HG03064 (cell line): ENCODE measurements around the gene UNC79.

Source experiments
- ATAC-seq: cut with Tn5 transposase; IDR thresholded peaks from one replicate; pipeline ENCODE4 v1.9.1; 2021; ENCODE audit warnings: low read depth; ENCODE audit not compliant: unreplicated experiment

The UNC79 gene

GRCh38 chr14:93544212-93544611 is 113.5 kb downstream of the UNC79 start:
- ATAC-seq: no peak

GRCh38 chr14:93546642-93547041 is 115.9 kb downstream of the UNC79 start:
- ATAC-seq: no peak

DNA sequence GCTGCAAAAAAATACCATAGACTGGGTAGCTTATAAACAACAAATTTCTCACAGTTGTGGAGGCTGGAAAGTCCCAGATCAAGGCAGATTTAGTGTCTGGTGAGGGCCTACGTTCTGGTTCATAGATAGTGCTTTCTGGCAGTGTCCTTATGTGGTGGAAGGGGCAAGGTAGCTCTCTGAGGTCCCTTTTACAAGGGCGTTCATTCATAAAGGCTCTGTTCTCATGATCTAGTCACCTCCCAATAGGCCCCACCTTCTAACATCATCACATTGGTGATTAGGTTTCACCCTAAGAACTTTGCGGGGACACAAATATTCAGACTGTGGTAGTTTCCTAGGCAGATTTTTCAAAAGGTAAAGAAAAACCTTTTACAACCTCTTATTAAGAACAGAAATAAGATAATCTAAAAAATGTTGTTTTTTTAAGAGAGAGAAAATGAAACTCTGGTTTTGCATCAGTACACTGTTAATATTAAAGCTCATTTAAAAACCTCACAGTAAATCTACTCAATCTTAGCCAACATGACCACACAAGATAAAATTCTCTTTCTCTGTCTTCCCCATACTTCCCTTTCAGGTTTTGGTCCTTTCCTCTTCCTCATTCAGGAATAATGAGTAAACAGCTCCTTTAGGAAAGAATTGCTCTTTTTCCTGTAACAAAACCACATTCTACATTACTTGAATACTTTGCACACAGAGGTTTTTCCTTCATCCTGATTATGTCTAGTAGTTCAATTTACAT is 117.5 kb downstream of the UNC79 start:
- ATAC-seq: peak; percentile 86

- no peak for ATAC-seq
Measured at GRCh38 chr14:93549595-93549994, 118.9 kb downstream of the UNC79 start.

GRCh38 chr14:93564918-93565317 is 134.2 kb downstream of the UNC79 start:
- no peak for ATAC-seq

DNA sequence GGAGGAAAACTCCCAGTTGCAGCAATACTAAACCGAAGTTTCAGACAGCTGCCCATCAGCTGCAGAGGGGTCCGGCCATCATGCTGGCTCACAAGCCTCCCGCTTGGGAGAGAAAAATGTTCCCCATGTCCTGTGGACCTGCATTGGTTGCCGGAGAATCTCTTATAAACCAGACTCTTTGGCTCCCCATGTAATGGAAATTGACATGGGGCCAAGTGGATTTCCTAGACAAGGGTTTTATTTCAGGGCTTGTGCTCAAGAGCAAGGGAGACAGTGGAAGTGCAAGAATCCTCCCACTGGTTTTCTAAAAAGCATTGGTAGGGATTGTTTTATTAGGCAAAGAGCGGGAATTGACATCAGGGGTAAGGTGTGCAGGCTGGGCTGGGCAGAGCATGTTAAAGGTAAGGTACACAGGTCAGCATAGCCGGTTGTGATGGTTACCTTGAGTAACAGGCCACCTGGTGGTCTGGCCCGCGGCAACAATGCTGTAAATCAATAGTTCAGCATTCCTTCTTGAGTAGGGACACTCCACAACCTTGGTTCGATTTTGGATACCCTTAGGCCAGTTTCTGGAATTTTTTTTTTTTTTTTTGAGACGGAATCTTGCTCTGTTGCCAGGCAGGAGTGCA is 135.4 kb downstream of the UNC79 start:
- no peak for ATAC-seq

DNA sequence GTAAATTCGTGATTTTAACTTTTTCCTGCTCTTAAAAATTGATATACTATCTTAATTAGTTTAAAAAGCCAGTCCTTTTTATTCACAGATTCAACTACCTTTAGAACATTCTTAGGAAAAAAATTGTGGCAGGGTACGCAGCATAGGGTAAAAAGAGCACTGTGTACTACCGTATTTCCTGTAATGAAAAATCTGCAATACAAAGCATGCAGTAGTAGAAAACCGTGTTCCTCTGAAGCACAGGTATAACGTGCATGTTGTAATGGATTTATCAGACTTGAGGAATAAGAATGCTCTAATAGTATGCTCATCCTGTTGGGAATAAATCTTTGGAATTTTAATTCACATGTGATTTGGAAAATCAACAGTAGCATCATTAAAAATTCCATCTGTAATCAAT is 140.5 kb downstream of the UNC79 start:
- ATAC-seq: no peak

DNA sequence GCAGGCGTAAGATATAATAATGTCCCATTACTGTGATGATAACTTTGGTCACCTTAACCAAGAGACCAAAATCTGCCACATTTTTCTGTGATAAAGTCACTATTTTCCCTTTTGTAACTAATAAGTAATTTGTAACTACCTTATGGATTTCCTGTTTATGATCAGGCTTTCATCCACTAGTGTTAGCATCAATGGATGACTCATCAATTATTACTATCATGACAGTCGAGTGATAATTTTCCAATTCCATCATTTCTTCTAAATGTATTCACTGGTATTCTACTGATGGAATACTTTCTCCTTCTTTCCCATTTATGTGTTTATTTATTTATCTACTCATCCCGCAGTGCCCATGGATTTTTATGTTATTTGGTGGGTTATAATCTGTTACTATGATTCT is 148.4 kb downstream of the UNC79 start:
- no peak for ATAC-seq

DNA sequence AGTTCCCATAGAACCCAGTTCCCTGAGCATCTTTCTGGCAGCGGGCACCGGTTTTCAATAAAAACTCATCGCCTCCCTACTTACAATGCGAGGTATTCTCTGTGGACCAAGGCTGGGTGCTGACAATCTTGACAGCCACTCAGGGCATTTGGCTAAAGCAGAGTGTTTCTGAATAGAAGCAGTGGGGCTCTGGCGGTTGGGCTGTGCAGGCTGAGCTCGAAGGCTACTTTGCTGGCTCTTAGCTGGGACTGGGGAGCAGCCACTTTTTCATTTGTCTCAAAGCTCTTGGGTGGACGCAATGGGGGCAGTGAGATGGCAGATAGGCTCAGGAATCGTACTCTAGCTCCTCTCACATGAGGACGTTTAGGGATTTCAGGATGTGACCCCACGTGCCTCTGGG is 151.8 kb downstream of the UNC79 start:
- ATAC-seq: no peak

GRCh38 chr14:93587330-93587729 is 156.6 kb downstream of the UNC79 start:
- ATAC-seq: no peak

DNA sequence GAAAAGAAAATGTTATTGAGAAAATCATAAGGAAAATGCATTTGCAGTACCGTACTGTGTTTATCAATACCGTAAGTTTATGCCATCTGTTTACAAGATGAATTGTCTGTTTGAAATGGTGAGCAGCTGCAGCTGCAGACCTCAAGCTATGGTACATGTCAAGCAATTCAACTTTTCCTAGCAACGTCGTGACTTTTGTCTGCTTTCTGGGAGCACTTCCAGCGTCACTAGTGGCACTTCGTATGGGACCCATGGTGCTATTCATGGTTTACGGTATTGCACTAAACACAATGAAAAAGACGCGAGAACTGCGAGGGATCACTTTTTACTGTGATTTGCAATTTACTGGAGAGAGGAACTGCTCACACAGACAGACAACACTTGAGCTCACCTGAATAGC is 160.8 kb downstream of the UNC79 start:
- ATAC-seq: no peak

DNA sequence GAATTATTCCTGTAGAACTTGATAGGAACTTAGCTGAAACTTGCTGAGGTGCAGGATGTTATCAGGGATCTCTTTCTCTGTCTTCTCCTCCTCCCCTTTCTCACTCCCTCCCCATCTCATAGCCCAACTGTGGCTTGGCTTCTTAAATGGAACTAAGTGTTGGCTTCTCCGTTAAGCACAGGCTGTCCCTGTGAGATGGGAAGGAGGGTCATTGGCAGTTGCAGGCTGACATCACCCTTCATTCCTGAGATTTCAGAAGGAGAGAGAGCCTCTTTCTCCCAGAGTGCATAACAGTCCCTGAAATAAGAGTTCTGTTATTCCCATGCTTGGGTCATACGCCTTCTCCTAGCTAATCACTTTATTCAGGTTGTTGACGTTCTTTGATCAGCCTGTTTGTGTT is 162.0 kb downstream of the UNC79 start:
- no peak for ATAC-seq

- no peak for ATAC-seq
Measured at GRCh38 chr14:93606091-93606490, 175.4 kb downstream of the UNC79 start.

DNA sequence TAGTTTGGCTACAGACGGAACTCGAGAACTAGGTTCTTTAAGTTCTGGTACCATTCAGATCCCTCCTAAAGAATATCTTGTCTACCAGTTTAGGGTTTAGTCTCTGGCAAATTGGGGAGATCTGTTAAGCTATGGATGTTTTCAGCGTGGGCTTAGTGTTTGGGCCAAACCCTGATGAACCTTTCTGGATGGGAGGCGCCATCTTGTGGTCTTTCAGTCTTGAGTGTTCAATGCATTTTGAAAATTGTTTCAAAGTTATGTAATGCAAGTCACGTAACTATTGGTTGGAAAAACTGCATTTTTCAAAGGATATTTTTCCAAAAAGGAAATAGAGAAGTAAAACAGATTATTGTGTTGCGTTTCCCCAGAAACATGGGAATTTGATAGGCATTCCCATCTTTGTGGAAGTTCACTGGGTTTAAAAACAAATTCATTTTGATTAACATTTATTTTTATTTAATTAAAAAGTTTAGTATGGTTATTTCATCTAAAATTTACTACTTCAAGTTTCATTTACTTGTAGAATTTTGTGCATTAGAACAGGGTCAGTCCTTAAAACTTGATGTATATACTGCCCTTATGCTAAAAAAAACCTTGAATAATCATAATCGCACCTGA is 188.5 kb downstream of the UNC79 start:
- no peak for ATAC-seq

DNA sequence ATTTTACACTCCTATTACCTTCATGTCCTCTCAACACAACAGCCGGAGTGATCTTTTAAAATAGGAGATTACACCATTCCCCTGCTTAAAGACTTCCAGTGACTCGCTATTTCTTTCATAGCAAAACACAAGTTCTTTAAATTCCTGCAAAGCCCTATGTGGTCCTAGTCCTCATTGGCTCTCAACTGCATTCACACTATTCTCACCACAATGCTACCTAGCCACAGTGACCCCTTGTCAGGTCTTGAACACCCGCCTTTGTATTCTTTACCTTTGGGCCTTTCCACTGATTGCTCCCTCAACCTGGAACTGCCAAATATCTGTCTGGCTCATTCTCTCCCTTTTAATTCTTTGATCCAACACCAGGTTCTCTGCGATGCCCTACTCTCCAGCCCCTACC is 197.3 kb downstream of the UNC79 start:
- no peak for ATAC-seq

- no peak for ATAC-seq
Measured at GRCh38 chr14:93629643-93630042, 198.9 kb downstream of the UNC79 start.

DNA sequence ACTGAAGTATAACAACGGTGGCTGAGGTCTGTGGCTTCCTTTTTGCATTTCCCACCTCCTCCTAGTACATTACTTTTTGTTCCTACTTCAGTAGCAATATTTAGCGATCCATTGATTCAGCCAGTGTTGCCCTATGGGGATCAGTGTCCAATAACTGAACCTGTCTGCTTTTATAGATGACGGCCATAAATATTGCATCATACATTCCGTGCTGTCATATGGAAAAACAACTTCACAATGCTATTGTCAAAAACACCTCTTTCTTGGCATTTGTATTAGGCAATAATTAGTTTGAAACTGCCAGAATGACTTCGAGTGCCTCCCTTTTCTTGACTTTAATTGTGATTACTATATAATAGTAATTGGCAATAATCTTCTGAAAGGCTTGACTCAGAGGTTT is 208.1 kb downstream of the UNC79 start:
- no peak for ATAC-seq

DNA sequence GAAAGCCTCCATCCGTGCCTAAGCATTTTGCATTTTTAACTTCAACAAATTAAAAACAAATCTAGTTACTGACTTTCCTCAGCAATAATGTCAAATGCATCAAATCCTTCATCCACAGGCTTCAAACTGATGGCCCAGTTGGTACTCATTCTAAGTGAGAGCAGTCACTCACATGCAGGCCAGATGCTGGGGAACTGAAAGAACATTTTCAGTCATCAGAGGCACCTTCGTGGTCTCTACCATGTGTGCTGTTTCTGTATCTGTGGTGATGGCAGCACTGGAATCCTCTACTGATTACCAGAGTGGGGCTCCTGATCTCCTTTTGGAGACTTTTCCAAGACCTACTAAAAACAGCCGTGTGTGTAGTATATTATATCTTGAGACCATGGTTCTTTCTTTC is 212.4 kb downstream of the UNC79 start:
- no peak for ATAC-seq

GRCh38 chr14:93643676-93644075 is 212.9 kb downstream of the UNC79 start:
- ATAC-seq: no peak

DNA sequence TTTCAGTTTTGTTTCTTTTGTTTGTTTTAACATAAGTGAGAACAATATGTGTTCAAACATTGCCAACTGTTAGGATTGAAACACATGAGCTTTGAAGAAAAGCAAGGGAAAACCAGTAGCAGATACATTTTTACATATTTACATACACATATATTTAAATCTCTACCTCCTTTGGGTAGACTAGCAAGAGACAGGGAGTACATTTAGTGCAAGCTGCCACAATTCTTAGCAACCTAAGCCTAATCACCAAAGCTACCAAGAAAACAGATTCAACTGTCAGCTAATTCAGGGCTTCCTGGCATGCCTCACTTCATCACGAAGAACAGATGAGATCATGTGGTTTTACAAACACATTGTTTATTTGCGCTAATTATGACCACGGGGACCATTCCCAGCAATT is 214.5 kb downstream of the UNC79 start:
- no peak for ATAC-seq

GRCh38 chr14:93648440-93649168 is 217.9 kb downstream of the UNC79 start:
- no peak for ATAC-seq
